Middle frontal gyrus (tissue), 1 donor: ENCODE data around the gene PRSS2.
"Not testable (repeated sequence)": the region's sequence is repeated elsewhere in the genome, so short reads cannot be mapped to it uniquely, and the experiment has no call there.

ENCODE experiments used
- DNase-seq: peaks from one replicate; pipeline ENCODE4 v3.0.0-alpha.2; 2015; ENCODE audit warnings: low spot score; ENCODE audit errors: extremely low spot score

PRSS2 gene

DNA sequence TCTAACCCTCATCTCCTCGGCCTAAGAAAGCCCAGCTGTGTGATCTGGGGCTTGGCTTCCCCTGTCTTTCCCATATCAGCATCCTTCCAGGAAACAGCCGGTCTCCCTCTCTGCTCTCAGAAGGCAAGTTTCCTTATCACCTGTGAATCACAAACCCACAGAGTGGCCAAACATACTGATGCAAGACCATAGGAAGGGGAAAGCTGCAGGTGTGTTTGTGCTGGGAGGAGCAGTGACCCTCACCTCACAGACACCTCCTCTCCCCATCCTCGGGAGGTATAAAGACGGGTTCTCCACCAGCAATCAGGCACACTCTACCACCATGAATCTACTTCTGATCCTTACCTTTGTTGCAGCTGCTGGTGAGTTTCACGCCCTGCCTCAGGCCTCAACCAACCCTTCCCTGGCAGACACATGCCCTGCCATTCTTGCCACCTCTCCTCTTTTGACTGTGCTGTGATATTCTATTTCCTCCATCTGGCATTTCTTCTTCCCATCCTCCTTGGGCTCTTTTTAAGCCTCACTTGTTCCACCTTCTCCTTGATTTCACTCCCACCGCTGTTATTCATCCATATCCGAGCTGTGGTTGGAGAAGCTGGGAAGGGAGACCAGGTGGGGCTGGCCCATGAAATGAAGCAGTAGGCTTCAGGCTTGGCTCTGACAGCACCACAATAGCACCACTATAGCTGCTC is at the start of gene PRSS2:
TSS of gene PRSS2 (plus strand) at position 310 of the 692 bp plus-strand sequence. CDS start at position 323, 13 bp downstream.
- DNase-seq, result no peak

DNA sequence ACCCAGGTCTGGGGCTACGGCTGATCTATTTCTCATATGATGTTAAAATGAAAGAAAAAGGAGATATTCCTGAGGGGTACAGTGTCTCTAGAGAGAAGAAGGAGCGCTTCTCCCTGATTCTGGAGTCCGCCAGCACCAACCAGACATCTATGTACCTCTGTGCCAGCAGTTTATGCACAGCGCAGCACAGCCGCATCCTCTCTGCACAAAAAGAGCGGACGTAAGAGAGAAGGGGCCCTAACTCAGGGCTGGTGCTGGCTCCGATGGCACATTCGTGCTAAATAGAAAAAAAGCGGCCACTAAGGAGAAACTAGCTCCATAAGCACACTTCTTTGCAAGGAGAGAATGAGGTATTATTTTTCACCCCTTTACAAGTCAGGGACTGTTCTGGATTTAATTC is 49.8 kb upstream of the PRSS2 start:
- DNase-seq, result no peak

DNA sequence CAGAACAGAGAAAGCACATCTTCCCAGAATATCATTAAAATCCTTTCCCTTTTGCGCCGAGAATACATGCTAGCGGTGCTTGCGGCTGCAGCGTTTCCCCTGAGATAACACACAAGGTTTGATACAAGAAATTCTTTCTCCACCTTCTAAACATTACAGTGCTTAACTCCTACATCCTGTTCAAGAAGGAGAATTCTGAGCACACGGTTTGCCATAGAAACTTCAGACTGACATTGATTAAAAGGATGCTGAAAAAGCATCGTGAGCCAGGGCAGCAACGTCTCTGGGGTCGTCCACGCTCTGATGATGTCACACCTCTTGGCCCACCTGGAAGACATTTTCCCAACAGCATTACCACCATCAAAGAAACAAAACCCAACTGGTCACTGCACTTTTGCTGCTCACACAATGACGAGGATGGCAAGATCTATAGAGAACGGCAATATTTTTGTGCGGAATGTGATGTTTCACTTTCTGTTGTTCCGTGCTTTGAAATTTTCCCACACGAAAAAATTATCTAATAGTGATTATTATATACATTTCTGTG is 48.4 kb upstream of the PRSS2 start:
- no peak for DNase-seq

DNA sequence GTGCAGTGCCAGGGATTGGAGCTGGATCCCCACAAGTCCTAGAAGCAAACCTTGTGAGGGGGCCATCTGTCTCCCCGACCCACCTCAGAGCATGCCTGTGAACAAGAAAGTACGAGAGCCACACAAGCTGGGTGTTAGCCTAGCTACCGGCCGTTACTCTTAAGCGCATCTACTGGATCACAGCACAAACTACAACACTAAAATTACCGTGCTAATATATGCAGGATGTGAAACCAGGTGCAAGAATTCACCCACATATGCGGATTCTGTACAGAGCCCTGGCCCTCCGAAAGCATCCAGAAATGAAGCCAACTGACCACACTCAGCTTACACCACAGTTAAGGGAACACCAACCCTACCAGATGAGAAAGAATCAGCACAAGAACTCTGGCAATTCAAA is 37.5 kb upstream of the PRSS2 start:
- DNase-seq, result no peak

DNA sequence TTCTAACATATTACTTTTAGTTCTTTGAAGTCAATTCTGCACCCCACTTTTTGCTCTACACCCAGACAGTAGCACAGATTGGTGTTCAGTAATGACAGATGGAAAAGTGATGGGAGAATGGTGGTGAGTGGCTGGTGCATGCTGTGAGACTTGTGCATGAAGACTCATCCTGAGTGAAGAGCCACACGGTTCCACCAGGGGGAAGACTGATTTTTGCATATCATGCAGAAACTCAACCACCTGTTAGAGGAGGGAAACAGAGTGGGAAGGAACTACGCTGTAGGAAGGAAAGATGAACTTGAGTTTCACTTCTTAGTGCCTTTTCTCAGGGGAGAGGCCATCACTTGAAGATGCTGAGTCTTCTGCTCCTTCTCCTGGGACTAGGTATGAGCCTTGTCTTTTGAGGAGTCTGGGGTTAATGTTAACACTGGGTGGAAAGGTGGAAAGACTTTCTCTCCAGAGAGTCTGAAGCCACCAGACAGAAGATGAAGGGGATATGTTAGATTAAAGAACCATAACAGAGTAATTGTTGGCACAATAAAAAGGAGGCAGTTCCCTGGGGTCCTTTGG is 30.8 kb upstream of the PRSS2 start:
- no peak for DNase-seq

DNA sequence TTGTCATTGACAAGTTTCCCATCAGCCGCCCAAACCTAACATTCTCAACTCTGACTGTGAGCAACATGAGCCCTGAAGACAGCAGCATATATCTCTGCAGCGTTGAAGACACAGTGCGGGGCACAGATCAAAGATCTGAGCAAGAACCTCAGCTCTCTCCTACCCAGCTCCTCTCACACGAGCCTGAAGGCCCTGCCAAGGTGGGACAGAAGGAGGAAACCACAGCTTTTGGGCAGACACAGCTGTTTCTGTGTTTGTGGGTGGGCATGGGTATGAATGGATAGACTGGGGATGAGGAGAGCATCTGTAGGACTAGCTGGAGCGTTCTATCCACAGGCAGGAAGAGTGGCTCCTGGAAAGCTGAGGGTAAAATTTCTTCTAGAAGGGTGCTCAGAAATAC is 30.0 kb upstream of the PRSS2 start:
- no peak for DNase-seq

DNA sequence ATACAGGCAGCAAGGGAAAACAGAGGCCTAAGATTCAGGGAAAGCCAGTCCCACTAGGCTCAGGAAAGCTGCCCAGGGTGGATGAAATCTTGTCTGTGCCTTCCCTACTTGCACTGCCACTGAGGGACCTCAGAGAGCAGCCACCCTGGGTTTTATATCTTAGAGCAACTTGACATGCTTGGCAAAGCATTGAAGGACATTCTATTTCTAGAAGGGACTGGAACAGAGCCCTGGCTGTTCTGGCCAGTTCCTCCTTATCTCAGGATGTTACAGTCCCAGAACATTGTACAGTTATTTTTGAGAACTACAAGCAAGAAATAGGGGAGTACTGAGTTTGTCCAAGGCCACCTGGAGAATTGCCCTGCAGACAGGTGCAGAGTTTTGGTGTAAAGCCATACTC is 28.8 kb upstream of the PRSS2 start:
- not testable (repeated sequence) for DNase-seq

DNA sequence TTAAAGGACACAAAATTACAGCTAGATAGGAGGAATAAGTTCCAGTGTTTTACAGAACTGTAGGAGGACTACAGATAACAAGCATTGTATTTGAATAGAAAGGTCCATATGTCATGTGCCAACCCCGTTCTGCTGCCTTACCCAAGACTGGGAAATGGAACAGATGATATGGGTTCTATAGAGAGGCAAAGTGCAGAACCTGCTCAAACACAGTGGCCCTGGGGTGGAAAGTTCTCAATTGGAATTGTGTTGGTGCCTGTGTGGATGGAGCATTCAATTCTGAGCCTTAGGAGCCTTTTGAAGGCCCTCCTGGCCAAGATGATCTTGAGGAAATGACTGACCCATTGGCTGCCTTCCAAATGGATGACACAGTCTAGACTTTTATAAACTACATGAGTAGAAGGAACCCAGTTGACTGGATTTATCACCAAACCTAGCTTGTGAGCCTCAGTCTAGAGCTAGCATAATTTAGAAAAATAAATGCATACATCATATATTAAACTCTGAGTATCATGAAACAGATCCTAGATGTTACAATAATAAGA is 25.6 kb upstream of the PRSS2 start:
- DNase-seq, result no peak

DNA sequence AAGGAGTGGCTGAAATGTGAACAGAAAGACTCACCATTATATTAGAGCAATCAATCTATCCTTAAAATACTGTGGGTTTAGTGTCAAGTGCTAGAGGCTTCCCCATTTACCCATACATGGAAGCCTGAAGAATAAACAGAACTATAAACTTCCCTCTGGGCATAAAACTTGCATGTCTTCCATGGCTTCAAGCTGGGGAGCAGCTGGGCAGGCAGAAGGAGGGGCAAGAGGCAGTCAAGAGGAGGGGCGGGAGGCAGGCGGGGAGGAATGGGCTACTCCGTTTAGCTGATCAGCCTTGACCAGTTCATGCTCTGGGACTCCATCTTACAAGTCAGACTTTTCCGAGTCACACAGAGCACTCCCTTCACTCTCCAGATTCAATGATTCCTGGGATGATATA is 25.0 kb upstream of the PRSS2 start:
- no peak for DNase-seq

DNA sequence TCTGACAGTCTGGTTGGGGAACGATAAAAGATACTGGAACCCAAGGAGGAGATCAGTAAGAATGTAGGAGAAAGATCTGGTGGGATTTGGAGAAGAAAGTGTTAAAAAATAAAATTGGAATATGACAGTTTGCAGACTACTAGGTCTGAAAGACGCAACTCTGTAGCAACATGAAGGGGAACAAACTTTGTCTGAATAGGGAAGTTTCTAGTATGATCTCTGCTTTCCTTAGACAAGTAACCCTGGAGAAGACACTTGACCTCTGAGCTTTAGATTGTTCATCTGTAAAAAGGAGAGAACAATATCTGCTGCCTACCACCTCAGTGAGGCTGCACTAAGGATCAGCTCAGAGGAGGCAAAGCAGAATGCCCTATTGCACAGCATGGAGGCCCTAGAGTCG is 24.5 kb upstream of the PRSS2 start:
- no peak for DNase-seq

DNA sequence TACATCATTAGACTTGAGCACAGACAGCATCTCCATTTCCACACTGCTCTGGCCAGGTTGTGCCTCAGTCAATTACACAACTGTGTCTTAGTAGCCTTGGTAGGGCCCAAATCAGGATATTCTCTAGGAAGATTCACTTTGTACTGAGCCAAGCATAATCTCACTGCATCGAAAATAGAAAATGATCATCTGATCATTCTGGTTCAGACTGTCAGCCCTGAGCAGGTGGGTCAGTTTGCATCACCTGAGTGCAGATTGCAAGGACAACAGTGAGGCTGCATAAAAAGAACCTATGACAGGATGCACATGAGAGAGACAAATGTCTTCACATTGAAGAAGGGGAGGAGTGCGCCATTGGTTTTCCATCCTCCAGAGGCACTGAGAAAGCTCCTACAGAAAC is 22.4 kb upstream of the PRSS2 start:
- not testable (repeated sequence) for DNase-seq

DNA sequence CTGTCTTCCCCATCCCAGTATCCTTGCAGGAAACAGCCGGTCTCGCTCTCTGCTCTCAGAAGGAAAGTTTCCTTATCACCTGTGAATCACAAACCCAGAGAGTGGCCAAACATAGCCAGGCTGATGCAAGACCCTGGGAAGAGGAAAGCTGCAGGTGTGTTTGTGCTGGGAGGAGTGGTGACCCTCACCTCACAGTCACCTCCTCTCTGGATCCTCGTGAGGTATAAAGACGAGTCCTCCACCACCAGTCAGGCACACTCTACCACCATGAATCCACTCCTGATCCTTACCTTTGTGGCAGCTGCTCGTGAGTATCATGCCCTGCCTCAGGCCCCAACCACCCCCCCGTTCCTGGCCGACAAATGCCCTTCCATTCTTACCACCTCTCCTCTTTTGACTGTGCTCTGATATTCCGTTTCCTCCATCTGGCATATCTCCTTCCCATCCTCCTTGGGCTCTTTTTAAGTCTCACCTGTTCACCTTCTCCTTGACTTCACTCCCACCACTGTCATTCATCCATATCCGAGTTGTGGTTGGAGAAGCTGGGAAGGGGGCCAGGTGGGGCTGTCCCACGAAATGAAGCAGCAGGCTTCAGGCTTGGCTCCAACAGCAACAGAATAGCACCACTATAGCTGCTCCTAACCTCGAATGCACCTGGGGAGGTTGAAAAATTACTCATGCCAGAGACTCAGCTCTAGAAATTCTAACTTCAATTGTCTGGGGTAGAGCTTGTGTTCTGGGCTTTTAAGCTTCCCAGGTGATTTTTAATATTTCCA is 21.4 kb upstream of the PRSS2 start, which contains the start of gene PRSS1:
TSS of gene PRSS1 (plus strand) at position 255 of the 776 bp plus-strand sequence. CDS start at position 268, 13 bp downstream.
- no peak for DNase-seq

DNA sequence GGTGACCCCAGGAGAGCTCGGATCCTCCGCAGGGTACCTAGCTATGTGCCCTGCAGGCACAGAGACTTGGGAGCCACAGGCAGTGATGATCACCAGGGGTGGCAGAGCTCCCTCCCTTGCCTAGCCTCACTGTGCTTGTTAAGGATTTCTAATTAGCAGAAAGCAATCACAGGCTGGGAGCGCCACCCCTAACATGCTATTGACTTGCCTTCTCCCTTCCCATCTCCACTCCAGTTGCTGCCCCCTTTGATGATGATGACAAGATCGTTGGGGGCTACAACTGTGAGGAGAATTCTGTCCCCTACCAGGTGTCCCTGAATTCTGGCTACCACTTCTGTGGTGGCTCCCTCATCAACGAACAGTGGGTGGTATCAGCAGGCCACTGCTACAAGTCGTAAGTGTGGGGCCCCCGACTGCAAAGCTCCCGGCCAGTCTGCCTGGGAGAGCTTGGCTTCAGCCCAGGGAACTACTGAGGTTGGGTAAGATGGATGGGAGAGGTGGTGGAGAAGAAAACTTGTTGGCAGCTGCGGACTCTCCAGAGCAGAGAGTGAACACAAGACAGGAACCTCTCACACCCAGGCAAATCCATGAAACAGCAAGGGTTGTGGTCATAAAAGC is 20.3 kb upstream of the PRSS2 start:
- no peak for DNase-seq

DNA sequence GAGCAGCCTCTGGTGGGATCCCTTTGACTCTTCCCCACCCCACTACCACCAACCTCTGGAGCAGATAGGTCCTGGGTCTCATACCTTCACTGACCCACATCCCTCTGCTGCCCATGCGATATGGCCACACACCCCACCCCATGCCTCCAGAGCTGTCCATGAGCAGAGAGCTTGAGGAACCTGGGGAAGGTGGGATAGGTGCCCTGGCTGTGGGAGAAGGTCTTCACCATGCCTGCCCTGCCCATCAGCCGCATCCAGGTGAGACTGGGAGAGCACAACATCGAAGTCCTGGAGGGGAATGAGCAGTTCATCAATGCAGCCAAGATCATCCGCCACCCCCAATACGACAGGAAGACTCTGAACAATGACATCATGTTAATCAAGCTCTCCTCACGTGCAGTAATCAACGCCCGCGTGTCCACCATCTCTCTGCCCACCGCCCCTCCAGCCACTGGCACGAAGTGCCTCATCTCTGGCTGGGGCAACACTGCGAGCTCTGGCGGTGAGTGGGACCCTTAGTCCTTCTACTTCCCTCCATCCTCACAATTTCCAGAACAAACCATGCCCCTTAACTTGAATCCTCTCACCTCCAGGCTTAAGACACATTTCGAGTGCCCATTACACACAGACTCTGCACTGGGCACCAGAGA is 19.1 kb upstream of the PRSS2 start:
- DNase-seq, result not testable (repeated sequence)

DNA sequence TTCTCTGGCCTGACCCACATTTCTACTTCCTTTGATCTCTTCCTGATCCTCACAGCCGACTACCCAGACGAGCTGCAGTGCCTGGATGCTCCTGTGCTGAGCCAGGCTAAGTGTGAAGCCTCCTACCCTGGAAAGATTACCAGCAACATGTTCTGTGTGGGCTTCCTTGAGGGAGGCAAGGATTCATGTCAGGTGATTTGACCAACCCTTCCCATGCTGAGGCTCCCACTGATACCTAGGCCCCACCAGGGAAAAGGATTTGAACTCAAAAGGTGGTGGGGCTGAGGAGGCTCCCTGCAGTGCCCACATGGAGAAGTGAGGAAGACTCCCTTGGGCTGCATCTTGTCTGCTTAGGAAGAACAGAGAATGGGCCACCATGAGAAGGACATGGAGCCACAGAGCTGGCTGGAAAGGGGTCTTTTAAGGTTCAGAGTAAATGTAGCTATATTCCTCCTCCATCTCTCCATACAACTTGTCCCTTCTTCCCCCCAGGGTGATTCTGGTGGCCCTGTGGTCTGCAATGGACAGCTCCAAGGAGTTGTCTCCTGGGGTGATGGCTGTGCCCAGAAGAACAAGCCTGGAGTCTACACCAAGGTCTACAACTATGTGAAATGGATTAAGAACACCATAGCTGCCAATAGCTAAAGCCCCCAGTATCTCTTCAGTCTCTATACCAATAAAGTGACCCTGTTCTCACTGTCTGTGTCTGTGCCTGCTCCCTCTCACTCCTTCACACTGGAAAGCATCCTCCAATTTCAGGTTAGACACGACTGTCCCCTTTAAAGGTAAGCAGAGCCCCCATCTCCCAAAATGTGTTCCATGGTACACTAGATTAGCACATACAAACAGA is 18.2 kb upstream of the PRSS2 start:
- no peak for DNase-seq

DNA sequence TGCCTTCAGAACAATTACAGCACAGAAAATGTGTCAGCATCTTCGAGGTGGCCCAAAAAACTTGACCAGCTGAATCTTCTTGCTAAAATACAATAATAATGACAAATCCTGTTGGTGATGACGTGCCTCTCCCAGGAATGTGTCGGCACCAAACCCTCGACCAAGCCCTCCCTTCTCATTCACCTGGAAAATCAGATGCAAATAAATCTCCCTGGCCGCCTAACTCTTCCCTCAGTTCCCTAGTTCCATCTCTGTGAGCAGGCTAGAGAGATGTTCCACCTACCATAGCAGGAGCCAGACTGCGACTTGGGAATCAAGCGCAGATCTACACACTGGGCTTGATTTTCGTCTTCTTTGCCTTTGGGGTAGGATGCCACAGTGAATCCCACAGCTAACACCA is 17.4 kb upstream of the PRSS2 start:
- no peak for DNase-seq

DNA sequence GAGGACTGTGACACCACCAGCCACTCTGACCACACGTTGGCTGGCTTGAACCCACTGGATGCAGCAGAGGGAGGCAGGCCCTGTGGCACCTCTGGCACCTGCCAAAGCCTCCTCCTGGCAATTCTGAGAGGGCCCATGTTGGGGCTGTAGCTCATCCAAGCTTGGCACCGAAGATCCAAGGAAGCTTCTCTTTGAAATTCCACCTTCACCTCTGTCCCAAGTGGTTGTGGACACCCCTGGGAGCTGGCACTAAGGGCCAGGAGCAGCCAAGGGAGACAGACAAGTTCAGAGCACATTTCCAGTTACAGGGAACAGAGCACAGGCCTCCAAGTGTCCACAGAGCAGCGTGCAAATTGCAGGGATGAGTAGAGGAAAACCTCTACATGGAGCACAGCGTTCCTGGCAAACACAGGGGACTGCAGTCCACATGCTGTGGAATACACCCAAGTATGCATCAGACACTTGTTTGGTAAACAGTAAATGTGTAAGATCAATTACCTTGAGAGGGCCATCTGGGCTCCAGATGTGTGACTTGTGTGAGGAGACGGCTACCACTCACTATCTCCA is 16.8 kb upstream of the PRSS2 start:
- DNase-seq, result not testable (repeated sequence)

DNA sequence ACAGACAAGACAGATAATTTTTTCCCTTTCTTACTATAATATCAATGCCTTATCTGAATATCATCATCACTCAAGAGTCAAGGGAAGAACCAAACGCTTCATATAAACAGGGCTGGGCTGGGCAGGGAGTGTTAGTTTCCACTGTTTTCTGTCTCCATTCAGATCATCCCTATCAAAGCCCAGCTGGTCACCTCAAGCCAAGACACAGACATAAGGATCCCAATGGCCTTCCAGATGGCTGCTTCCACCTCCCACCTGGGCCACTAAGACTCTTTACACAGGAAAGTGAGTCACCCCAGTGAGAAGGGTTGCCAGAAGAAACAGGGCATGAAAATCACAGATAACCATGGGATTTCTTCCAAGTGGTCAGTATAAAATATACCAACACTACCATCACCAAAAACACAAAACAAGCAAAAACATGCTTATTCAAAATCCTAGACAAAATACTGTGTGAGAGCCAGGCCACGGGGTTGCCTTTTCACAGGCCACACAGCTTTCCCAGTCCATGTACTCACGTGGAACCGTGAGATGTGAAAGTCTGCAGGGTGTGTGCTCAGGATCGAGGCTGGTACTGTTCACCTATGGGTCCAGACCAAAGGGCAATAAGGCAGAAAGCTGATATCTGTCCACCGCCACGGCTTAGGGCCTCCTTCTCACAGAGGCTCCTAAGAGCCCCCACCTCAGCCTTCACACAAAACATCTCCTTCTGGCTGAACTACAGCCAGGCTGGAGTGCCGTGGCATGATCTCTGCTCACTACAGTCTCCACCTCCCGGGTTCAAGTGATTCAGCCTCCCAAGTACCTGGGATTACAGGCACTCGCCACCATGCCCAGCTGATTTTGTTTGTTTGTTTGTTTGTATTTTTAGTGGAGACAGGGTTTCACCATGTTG is 15.8 kb upstream of the PRSS2 start:
- no peak for DNase-seq

DNA sequence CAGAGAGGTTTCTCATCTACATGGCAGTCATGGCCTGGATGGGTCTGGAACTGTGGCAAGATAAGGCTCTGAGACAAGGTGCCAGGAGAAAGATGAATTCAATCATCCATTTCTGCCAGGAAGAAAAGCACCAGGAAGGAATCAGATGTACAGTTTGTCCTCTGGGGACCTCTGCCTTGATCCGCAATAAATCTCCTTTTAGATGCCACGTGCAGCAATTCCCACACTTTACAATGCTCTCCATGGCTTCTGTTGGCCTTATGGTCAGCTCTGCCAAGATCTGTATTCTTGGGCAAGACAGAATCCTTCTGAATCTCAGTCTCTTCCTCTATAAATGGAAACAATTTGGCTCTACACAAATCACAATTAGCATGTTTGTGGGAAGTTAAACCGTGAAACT is 12.5 kb upstream of the PRSS2 start:
- DNase-seq, result not testable (repeated sequence)
